H1 (cell line): Measurements from ENCODE around the gene UROD. TPM values are rescaled to one million over a fixed set of nuclear protein-coding genes. Genes with fewer than 3 reads are reported as not detected.

Source experiments
- CEBPB ChIP-seq: IDR thresholded peaks from 2 replicates; pipeline ENCODE4 v1.6.1; 2012; ENCODE audit warnings: low read depth, low read length
- CHD2 ChIP-seq: IDR thresholded peaks from 2 replicates; pipeline ENCODE4 v1.6.1; 2012; ENCODE audit warnings: low read length, improper control_type of control experiment
- NANOG ChIP-seq: IDR thresholded peaks from 2 replicates; pipeline ENCODE4 v1.6.1; 2011; ENCODE audit warnings: low read length, low read depth, mild to moderate bottlenecking, inconsistent platforms; ENCODE audit not compliant: insufficient read depth, poor library complexity, severe bottlenecking
- RNF2 ChIP-seq: fragments of 200-900, 300-1000 bp; sonication (generic); IDR thresholded peaks from 2 replicates; pipeline ENCODE4 v1.7.1; 2016; ENCODE audit warnings: borderline replicate concordance, low read depth, mild to moderate bottlenecking, antibody characterized with exemption, low read length; ENCODE audit not compliant: poor library complexity, severe bottlenecking; ENCODE audit errors: missing control alignments
- SIRT6 ChIP-seq: IDR thresholded peaks from one replicate; pipeline ENCODE4 v1.7.1; 2012; ENCODE audit warnings: low read length, inconsistent platforms
- polyA plus RNA-seq, 7 experiments: library from polyadenylated mRNA; depleted of rRNA in 3 of 7; stranded (reverse) in 5 of 7; unstranded in 2 of 7; fragments of >200 nt in 5 of 7; fragments of 200-250 nt in 2 of 7; gene quantifications; 1 replicate in 5 of 7; 2 replicates in 1 of 7; 4 replicates in 1 of 7; pipeline versions ENCODE4 v1.2.1 to v1.2.3, GENCODE V29; 2011 to 2013; ENCODE audit warnings: missing spikeins in 2 of 7, mixed read lengths in 2 of 7
- total RNA-seq: library from RNA; stranded (reverse); fragmentation: NEBNext Ultra II Directional; extraction: Animal tissue kit (Norgen Biotek cat#: 25700); gene quantifications from 2 replicates; pipeline ENCODE4 v1.2.1, GENCODE V29; 2021
- TF ChIP-seq, protein P1 (sequence below): fragments of 300-600 bp; sonication (generic); IDR thresholded peaks from 2 replicates; pipeline ENCODE4 v1.7.1; 2012; ENCODE audit warnings: low read length, moderate library complexity, mild to moderate bottlenecking, inconsistent platforms; ENCODE audit not compliant: insufficient replicate concordance
- TF ChIP-seq, protein P2 (sequence below): IDR thresholded peaks from 2 replicates; pipeline ENCODE4 v1.6.1; 2012; ENCODE audit warnings: inconsistent platforms

UROD gene
- total and polyA plus RNA-seq, 2 of the 8 experiments (the other 6 are each of a cell fraction or from before 2014, with no cell fraction given): 86.6 to 220 TPM

GRCh38 chr1:44985747-44986359, 26.2 kb upstream of the UROD start (continued):
- TF ChIP-seq, protein P1, sequence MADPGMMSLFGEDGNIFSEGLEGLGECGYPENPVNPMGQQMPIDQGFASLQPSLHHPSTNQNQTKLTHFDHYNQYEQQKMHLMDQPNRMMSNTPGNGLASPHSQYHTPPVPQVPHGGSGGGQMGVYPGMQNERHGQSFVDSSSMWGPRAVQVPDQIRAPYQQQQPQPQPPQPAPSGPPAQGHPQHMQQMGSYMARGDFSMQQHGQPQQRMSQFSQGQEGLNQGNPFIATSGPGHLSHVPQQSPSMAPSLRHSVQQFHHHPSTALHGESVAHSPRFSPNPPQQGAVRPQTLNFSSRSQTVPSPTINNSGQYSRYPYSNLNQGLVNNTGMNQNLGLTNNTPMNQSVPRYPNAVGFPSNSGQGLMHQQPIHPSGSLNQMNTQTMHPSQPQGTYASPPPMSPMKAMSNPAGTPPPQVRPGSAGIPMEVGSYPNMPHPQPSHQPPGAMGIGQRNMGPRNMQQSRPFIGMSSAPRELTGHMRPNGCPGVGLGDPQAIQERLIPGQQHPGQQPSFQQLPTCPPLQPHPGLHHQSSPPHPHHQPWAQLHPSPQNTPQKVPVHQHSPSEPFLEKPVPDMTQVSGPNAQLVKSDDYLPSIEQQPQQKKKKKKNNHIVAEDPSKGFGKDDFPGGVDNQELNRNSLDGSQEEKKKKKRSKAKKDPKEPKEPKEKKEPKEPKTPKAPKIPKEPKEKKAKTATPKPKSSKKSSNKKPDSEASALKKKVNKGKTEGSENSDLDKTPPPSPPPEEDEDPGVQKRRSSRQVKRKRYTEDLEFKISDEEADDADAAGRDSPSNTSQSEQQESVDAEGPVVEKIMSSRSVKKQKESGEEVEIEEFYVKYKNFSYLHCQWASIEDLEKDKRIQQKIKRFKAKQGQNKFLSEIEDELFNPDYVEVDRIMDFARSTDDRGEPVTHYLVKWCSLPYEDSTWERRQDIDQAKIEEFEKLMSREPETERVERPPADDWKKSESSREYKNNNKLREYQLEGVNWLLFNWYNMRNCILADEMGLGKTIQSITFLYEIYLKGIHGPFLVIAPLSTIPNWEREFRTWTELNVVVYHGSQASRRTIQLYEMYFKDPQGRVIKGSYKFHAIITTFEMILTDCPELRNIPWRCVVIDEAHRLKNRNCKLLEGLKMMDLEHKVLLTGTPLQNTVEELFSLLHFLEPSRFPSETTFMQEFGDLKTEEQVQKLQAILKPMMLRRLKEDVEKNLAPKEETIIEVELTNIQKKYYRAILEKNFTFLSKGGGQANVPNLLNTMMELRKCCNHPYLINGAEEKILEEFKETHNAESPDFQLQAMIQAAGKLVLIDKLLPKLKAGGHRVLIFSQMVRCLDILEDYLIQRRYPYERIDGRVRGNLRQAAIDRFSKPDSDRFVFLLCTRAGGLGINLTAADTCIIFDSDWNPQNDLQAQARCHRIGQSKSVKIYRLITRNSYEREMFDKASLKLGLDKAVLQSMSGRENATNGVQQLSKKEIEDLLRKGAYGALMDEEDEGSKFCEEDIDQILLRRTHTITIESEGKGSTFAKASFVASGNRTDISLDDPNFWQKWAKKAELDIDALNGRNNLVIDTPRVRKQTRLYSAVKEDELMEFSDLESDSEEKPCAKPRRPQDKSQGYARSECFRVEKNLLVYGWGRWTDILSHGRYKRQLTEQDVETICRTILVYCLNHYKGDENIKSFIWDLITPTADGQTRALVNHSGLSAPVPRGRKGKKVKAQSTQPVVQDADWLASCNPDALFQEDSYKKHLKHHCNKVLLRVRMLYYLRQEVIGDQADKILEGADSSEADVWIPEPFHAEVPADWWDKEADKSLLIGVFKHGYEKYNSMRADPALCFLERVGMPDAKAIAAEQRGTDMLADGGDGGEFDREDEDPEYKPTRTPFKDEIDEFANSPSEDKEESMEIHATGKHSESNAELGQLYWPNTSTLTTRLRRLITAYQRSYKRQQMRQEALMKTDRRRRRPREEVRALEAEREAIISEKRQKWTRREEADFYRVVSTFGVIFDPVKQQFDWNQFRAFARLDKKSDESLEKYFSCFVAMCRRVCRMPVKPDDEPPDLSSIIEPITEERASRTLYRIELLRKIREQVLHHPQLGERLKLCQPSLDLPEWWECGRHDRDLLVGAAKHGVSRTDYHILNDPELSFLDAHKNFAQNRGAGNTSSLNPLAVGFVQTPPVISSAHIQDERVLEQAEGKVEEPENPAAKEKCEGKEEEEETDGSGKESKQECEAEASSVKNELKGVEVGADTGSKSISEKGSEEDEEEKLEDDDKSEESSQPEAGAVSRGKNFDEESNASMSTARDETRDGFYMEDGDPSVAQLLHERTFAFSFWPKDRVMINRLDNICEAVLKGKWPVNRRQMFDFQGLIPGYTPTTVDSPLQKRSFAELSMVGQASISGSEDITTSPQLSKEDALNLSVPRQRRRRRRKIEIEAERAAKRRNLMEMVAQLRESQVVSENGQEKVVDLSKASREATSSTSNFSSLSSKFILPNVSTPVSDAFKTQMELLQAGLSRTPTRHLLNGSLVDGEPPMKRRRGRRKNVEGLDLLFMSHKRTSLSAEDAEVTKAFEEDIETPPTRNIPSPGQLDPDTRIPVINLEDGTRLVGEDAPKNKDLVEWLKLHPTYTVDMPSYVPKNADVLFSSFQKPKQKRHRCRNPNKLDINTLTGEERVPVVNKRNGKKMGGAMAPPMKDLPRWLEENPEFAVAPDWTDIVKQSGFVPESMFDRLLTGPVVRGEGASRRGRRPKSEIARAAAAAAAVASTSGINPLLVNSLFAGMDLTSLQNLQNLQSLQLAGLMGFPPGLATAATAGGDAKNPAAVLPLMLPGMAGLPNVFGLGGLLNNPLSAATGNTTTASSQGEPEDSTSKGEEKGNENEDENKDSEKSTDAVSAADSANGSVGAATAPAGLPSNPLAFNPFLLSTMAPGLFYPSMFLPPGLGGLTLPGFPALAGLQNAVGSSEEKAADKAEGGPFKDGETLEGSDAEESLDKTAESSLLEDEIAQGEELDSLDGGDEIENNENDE: no peak
- TF ChIP-seq, protein P2, sequence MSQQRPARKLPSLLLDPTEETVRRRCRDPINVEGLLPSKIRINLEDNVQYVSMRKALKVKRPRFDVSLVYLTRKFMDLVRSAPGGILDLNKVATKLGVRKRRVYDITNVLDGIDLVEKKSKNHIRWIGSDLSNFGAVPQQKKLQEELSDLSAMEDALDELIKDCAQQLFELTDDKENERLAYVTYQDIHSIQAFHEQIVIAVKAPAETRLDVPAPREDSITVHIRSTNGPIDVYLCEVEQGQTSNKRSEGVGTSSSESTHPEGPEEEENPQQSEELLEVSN: no peak
- TF ChIP-seq RNF2 (no peak), NANOG (no peak), CEBPB (no peak), CHD2 (no peak), SIRT6 (no peak)
- TF ChIP-seq, all 59 proteins: peak for 0
